Vagina (tissue), 2 donors: ENCODE measurements around the gene TBC1D16.

Source experiments
- CTCF ChIP-seq, 3 experiments: fragments of 450-650 bp in 2 of 3; fragments of 200-600 bp in 1 of 3; sonication (generic) in 1 of 3; IDR thresholded peaks; one replicate each; pipeline ENCODE4 v1.5.1; 2017 to 2019; ENCODE audit warnings: antibody characterized with exemption in 3 of 3, mild to moderate bottlenecking in 2 of 3, moderate library complexity in 2 of 3
- POLR2AphosphoS5 ChIP-seq, 2 donors: sonication (generic); formaldehyde crosslinking; IDR thresholded peaks; one replicate each; pipeline ENCODE4 v1.9.0; 2017; ENCODE audit warnings: antibody characterized with exemption in 2 of 2, mild to moderate bottlenecking in 2 of 2, low read depth in 1 of 2; ENCODE audit not compliant: insufficient read depth in 1 of 2

- no peak for TF ChIP-seq CTCF (IDR thresholded peaks at IDR 0.05)
- no peak for TF ChIP-seq POLR2AphosphoS5 (IDR thresholded peaks at IDR 0.05; ENCODE audit: insufficient read depth in 1 of 2, low read depth in 1 of 2)
These were observed 101.1 kb downstream of the TBC1D16 start for GRCh38 chr17:79934653-79934970.
